Small intestine (tissue), 16 donors: ENCODE measurements around the gene IFNA17. TPM values are rescaled to one million over a fixed set of nuclear protein-coding genes. Genes with fewer than 3 reads are reported as not detected.

Source experiments
- DNase-seq, 2 donors: peaks; one replicate each; pipeline versions ENCODE4 v3.0.0 to v3.0.0-alpha.2; 2013
- FAIRE-seq: peaks from 2 replicates; lab custom pipeline; 2012; peaks lifted over from hg19 to GRCh38; lab: Jason Lieb, UNC
- H3K27ac ChIP-seq, 3 donors: one replicate each; pipeline ENCODE4 v1.5.1; 2013; ENCODE audit warnings: low read length in 2 of 3, mild to moderate bottlenecking in 2 of 3, control low read depth in 1 of 3, inconsistent platforms in 1 of 3, low read depth in 1 of 3, moderate library complexity in 1 of 3
- H3K27me3 ChIP-seq, 3 donors: one replicate each; pipeline ENCODE4 v1.6.1; 2013; ENCODE audit warnings: low read length in 3 of 3, inconsistent platforms in 1 of 3; ENCODE audit not compliant: control insufficient read depth in 3 of 3, insufficient read depth in 3 of 3
- H3K36me3 ChIP-seq, 3 donors: one replicate each; pipeline ENCODE4 v1.6.1; 2013; ENCODE audit warnings: low read length in 3 of 3, inconsistent platforms in 1 of 3, low read depth in 1 of 3, mild to moderate bottlenecking in 1 of 3, moderate library complexity in 1 of 3; ENCODE audit not compliant: control insufficient read depth in 3 of 3, insufficient read depth in 2 of 3
- H3K4me1 ChIP-seq, 3 donors: one replicate each; pipeline ENCODE4 v1.6.1; 2013; ENCODE audit warnings: low read length in 2 of 3, inconsistent platforms in 1 of 3, low read depth in 1 of 3, mild to moderate bottlenecking in 1 of 3, moderate library complexity in 1 of 3; ENCODE audit not compliant: control insufficient read depth in 3 of 3, insufficient read depth in 2 of 3
- H3K4me3 ChIP-seq, 3 donors: one replicate each; pipeline ENCODE4 v1.5.1; 2013; ENCODE audit warnings: low read length in 3 of 3, control low read depth in 1 of 3, inconsistent platforms in 1 of 3, low read depth in 1 of 3, mild to moderate bottlenecking in 1 of 3, moderate library complexity in 1 of 3
- H3K9me3 ChIP-seq, 2 donors: one replicate each; pipeline ENCODE4 v1.6.1; 2013; ENCODE audit warnings: low read depth in 1 of 2, low read length in 1 of 2; ENCODE audit not compliant: control insufficient read depth in 2 of 2, insufficient read depth in 1 of 2
- WGBS, 3 donors: extraction: QIAGEN DNeasy Blood & Tissue Kit; methylation state at CpG; one replicate each; pipeline ENCODE4 v1.1.7; 2013; 5-methylcytosine and 5-hydroxymethylcytosine counted together
- long read RNA-seq, 10 donors: transcript quantifications; one replicate each; lab custom pipeline, GENCODE V29; 2026
- polyA plus RNA-seq, 4 donors: library from polyadenylated mRNA; stranded (reverse) in 3 of 4; unstranded in 1 of 4; fragments of 200-250 nt in 3 of 4; fragments of 120-200 nt in 1 of 4; gene quantifications; one replicate each; pipeline versions ENCODE4 v1.2.1 to v1.2.3, GENCODE V29; 2013
- donor health status: healthy with polysubstance abuse.
- donor health status: control.
- donor health status: control.
- donor health status: Bipolar disorder and iron deficiency.
- donor health status: healthy.

The IFNA17 gene
- polyA plus RNA-seq = not detected
- long read RNA-seq, donor 1 = 0 reads
- long read RNA-seq, donor 2 = 0 reads
- long read RNA-seq, donor 3 = 0 reads
- long read RNA-seq, donor 4 = 0 reads
- long read RNA-seq, donor 5 = 0 reads
- long read RNA-seq, donor 6 = 0 reads
- long read RNA-seq, donor 7 = 0 reads
- long read RNA-seq, donor 8 = 0 reads
- long read RNA-seq, donor 9 = 0 reads
- long read RNA-seq, donor 10 = 0 reads

DNA sequence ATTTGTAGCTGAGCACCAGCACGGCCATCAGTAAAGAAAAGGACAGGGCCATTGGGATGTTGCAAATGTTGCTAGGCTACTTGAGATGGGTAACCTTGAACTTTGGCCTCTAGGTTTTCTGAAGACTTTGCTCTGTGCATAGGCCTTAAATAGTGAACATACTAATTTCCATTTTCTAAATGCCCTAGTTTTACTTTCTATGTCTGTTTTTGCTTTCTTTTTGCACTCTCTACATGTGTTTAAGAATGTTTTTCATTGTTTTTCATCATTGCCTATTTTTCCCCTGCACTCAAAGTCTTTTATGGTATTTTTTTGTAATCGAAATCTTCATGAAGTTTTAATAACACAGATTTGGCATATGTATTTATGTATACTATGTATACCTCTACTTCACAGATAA lies at the start of gene IFNA17:
Gene IFNA17 (minus strand): TSS at position 101 of the 400 bp plus-strand sequence. CDS start 49 bp downstream, at position 52.
- H3K9me3 ChIP-seq = no peaks in the 10 kb centered on the region
- DNase-seq (no peak), FAIRE-seq (no peak)
- WGBS, 3 donors = 78 to 81% (median 79%) methylated on average over 2 of the region's 2 CpGs
- no peaks in the 10 kb centered on the region for H3K27me3 ChIP-seq
- H3K36me3 ChIP-seq = no peaks in the 10 kb centered on the region
- no peak within 1 kb of the TSS for H3K4me3 ChIP-seq
- H3K27ac ChIP-seq = no peak within 1 kb of the TSS
- H3K4me1 ChIP-seq = no peaks in the 10 kb centered on the region

GRCh38 chr9:21268347-21268657 lies 40.3 kb upstream of the IFNA17 start:
- DNase-seq (no peak), FAIRE-seq (no peak)
- no peak overlapping the region for H3K27ac ChIP-seq
- H3K4me1 ChIP-seq = no peaks in the 10 kb centered on the region
- H3K9me3 ChIP-seq = no peaks in the 10 kb centered on the region
- H3K27me3 ChIP-seq = no peaks in the 10 kb centered on the region
- H3K4me3 ChIP-seq = no peak overlapping the region
- 52 to 60% (median 60%) methylated on average over 2 of the region's 2 CpGs for WGBS, 3 donors
- no peaks in the 10 kb centered on the region for H3K36me3 ChIP-seq

- no peak for FAIRE-seq
Observed at GRCh38 chr9:21267485-21268346, 39.7 kb upstream of the IFNA17 start.

DNA sequence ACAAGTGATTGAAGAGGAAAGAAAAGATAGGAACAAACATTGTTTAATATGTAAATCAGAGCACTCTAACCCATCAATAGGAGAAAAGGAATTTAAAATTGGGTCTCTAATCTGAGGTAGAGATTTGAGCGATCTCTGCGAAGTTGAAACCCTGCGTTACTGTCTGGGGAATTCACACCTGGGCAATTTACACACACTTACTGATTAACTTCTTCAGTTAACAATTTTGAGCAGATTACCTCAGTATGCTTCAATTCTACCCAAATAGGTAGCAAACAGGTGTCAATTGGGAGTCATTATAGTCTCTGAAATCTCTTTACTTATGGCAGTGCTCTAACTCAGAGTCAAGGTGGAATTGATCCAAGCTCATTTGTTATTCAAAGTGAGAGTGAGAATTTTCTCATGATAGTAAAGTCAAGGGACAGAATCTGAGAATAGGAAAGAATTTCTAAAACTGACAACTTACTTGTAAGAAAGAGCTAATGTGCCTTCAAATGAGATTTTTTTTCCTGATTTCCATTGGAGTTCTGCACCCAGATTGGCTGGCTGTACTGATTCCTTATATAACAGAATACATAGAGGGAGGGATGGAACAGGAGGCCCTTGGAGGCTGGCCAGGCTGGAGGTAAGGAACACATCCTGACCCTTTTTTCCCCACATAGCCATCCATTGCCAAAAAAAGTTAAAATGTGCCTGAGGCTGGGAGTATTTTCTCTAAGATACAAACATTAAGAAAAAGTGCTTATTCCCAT lies 38.9 kb upstream of the IFNA17 start:
- Histone ChIP-seq H3K36me3 (no peaks in the 10 kb centered on the region), H3K27ac (no peak overlapping the region), H3K4me3 (no peak overlapping the region), H3K27me3 (peaks cover 0 to 2% (median 0%) of the 10 kb centered on the region in 3 donors), H3K4me1 (no peaks in the 10 kb centered on the region), H3K9me3 (no peaks in the 10 kb centered on the region)
- FAIRE-seq = no peak
- no peak for DNase-seq
- 49 to 74% (median 70%) methylated on average over 3 of the region's 3 CpGs for WGBS, 3 donors

More at GRCh38 chr9:21267485-21268346, 39.7 kb upstream of the IFNA17 start:
- 49 to 69% (median 53%) methylated on average over 4 of the region's 4 CpGs for WGBS, 3 donors
- no peak overlapping the region for H3K4me3 ChIP-seq
- H3K27ac ChIP-seq = no peak overlapping the region
- no peak for DNase-seq
- no peaks in the 10 kb centered on the region for H3K4me1 ChIP-seq
- no peaks in the 10 kb centered on the region for H3K9me3 ChIP-seq
- peaks cover 0 to under 1% (median 0%) of the 10 kb centered on the region in 3 donors for H3K27me3 ChIP-seq
- no peaks in the 10 kb centered on the region for H3K36me3 ChIP-seq

DNA sequence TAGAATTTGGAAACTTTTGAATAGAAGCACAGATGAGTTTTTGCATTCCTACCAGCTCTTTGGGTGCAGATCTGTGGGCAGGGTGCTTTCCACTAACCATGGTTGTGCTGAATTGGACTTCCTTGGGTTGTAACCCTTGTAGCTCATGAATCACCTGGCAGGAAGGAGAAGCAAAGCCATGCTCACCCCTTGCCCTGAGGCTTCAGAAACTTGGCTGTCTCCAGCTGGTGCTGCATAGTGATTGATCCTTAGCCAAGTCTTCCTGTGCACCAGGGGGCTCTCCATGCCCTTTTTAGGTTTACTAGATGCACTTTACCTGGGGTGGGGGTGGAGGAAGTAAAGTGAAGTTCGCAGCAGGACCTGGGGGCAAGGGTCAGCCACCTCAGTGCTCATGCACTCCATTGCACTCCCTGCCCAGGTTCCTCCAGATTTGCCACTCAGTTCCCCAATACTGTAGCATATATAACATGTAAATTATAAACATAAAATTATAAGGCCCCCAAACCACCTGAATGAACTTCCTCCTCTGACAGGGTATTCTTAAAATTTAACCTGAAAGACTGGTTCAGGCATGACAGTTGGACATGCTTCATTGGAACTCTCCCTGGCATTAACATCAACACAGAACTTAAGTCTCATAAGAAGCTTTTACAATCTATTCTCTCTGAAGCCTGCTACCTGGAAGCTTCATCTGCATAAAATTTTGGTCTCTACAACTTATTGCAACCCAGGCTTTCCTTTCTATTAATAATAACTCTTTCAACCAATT lies 37.6 kb upstream of the IFNA17 start:
- no peak for DNase-seq
- 0 to 32% (median 20%) methylated on average over 1 of the region's 1 CpG for WGBS, 3 donors
- FAIRE-seq = no peak
- Histone ChIP-seq H3K36me3 (no peaks in the 10 kb centered on the region), H3K27me3 (peaks cover 0 to 2% (median 0%) of the 10 kb centered on the region in 3 donors), H3K9me3 (no peaks in the 10 kb centered on the region), H3K4me1 (no peaks in the 10 kb centered on the region), H3K4me3 (no peak overlapping the region), H3K27ac (no peak overlapping the region)

DNA sequence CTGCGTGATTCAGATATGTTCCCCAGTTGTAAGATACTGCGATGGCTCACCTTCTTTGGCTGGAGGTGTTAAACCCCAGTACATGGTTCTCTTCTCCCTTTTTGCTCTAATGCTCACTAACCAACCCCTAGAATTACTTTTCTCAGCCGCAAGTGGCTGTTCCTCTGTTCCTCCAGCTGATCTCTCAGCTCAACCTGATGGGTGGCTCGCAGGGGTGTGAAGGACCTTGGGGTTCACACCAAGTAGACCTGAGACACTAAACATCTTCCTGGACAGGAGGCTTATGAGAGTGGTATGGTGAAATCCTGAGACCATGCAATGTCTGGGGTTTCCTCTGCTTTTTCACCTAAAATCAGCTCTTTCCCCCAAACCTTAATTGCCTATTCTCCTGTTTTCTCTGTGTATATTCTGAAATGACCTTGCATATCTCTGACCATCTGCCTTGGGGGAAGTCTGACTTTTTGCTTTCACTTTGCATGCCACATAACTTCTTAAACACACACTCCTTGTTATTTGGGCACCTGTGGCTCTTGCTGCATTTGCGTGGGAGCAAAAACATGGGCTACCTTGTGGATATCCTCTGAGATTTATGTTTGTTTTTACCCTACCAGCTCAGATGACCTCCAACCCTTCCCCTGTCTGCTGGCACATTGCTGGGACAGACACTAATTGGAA lies 27.7 kb upstream of the IFNA17 start:
- Histone ChIP-seq H3K27me3 (peaks cover 0 to 5% (median 0%) of the 10 kb centered on the region in 3 donors), H3K9me3 (no peaks in the 10 kb centered on the region), H3K36me3 (no peaks in the 10 kb centered on the region), H3K4me3 (no peak overlapping the region), H3K4me1 (no peaks in the 10 kb centered on the region), H3K27ac (no peak overlapping the region)
- WGBS, 3 donors = 75 to 81% (median 79%) methylated on average over 5 of the region's 5 CpGs
- FAIRE-seq (no peak), DNase-seq (no peak)

- DNase-seq (peak in 1 of 2 donors; percentile 32), FAIRE-seq (no peak)
- peaks cover 0 to 5% (median 0%) of the 10 kb centered on the region in 3 donors for H3K27me3 ChIP-seq
- H3K9me3 ChIP-seq = no peaks in the 10 kb centered on the region
- H3K36me3 ChIP-seq = no peaks in the 10 kb centered on the region
- no peak overlapping the region for H3K4me3 ChIP-seq
- no peaks in the 10 kb centered on the region for H3K4me1 ChIP-seq
- WGBS, 3 donors = 0 to 6% (median 5%) methylated on average over 3 of the region's 3 CpGs
- no peak overlapping the region for H3K27ac ChIP-seq
Observed at GRCh38 chr9:21252721-21253547, 24.9 kb upstream of the IFNA17 start.
